A549 (cell line): ENCODE results near the gene SUCNR1.

Source experiments
- CEBPB ChIP-seq, 2 experiments: fragments of >200 bp in 1 of 2; sonication (Bioruptor Twin) in 1 of 2; formaldehyde crosslinking in 1 of 2; IDR thresholded peaks; 2 replicates each; pipeline ENCODE4 v1.6.1; 2012 to 2016
- CHD2 ChIP-seq: fragments of 150-350 bp; IDR thresholded peaks from 2 replicates; pipeline ENCODE4 v1.6.1; 2014; ENCODE audit warnings: low read length; ENCODE audit not compliant: partially characterized antibody
- CTCF ChIP-seq: fragments of >200 bp; sonication (Bioruptor Twin); formaldehyde crosslinking; IDR thresholded peaks from 3 replicates; pipeline ENCODE4 v1.5.1; 2016
- EP300 ChIP-seq, 2 experiments: fragments of >200 bp; sonication (Bioruptor Twin); formaldehyde crosslinking; IDR thresholded peaks; 2 replicates in 1 of 2; 3 replicates in 1 of 2; pipeline ENCODE4 v1.6.1; 2016 to 2017
- HDAC2 ChIP-seq: fragments of 200-600 bp; sonication (generic); IDR thresholded peaks from 2 replicates; pipeline ENCODE4 v1.6.1; 2016
- MYC ChIP-seq: IDR thresholded peaks from 2 replicates; pipeline ENCODE4 v1.6.1; 2012; ENCODE audit warnings: mild to moderate bottlenecking, inconsistent platforms, low read length, improper control_type of control experiment, borderline replicate concordance
- NFE2L2 ChIP-seq: fragments of 150-350 bp; conservative IDR thresholded peaks from 2 replicates; pipeline ENCODE4 v1.6.1; 2014; ENCODE audit warnings: low read length
- POLR2A ChIP-seq: IDR thresholded peaks from 2 replicates; pipeline ENCODE4 v1.6.1; 2012; ENCODE audit warnings: mild to moderate bottlenecking, low read length
- POLR2AphosphoS2 ChIP-seq: conservative IDR thresholded peaks from 2 replicates; pipeline ENCODE4 v1.6.1; 2012; ENCODE audit warnings: low read length, improper control_type of control experiment, inconsistent platforms
- RNF2 ChIP-seq: fragments of 200-600 bp; sonication (generic); IDR thresholded peaks from 2 replicates; pipeline ENCODE4 v1.6.1; 2016; ENCODE audit warnings: low read depth, mild to moderate bottlenecking, antibody characterized with exemption, moderate library complexity, borderline replicate concordance
- TP53 ChIP-seq: fragments of 250-450 bp; sonication (Bioruptor Pico); IDR thresholded peaks from 2 replicates; pipeline ENCODE4 v1.5.0; 2021; ENCODE audit warnings: mild to moderate bottlenecking, moderate library complexity
- TF ChIP-seq, protein P1 (sequence below): fragments of 450-650 bp; IDR thresholded peaks from 2 replicates; pipeline ENCODE4 v1.6.1; 2014; ENCODE audit warnings: antibody characterized with exemption

DNA sequence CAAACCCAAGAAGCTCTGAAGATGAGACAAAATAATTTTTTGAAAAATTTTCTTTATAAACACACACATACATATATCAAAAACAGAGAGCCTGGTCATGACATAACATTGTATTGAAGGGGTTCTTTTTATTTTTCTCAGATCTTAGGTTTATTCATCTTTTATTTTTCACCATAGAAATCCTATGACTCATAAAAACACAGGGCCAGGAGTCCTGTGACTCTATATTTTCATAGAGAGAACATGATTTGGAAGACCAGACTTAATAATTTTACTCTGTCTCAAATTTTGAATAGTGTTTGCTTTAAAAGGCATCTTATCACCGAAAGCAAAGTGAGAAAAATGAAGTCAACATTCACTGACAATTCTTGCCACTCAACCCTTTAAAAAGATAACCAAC, 57.7 kb downstream of the SUCNR1 start:
- no peak for TF ChIP-seq CTCF
- TF ChIP-seq NFE2L2: no peak
- TF ChIP-seq HDAC2: no peak
- no peak for TF ChIP-seq CEBPB (IDR thresholded peaks at IDR 0.05)
- TF ChIP-seq EP300 (IDR thresholded peaks at IDR 0.05): no peak
- no peak for TF ChIP-seq MYC
- TF ChIP-seq TP53 (CRISPR knock-in tag): no peak
- TF ChIP-seq CHD2: no peak
- TF ChIP-seq, protein P1, sequence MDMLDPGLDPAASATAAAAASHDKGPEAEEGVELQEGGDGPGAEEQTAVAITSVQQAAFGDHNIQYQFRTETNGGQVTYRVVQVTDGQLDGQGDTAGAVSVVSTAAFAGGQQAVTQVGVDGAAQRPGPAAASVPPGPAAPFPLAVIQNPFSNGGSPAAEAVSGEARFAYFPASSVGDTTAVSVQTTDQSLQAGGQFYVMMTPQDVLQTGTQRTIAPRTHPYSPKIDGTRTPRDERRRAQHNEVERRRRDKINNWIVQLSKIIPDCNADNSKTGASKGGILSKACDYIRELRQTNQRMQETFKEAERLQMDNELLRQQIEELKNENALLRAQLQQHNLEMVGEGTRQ: no peak
- TF ChIP-seq POLR2A: no peak
- TF ChIP-seq RNF2: no peak
- no peak for TF ChIP-seq POLR2AphosphoS2
